ENCODE data around the gene FGD3.

DNA sequence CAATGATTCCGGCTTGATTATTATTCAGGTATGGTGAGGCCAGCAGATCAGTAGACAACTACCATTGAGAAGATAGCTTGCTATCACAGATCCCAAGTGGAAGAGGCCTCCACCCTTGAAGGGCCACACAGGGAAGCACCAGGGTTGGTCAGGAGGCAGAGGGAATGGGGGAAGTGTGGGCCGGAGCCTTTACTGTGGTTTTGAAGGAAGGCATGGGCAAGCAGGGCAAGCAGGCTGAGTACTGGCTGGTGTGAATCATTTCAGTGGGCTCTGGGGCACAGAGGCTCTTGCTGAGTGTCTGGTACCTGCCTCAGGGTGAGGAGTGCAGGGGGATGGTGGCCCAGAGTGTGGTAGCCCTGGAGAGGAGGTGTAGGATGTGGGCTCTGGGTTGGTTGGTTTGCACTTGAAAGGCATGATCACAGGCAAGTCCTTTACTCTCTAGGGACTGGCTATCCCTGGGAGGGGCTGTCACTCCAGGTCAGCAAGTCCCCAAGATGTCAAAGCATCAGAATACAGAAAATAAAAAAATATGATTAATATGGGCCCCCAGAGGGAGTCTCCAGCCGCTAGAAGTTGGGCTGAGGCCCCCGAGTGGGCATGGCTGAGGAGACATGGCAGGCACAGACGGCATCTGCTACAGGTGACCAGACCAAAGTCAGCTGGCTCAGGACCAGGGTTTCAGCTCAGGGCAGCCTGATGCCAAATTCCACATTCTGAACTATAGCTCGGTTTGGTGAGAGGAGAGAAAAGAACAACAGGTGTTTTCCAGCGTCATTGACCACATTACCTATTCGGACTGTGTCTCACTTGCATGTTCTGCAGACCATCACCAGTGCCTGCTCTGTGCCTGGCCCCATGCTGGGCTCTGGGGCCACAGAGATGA lies 101.5 kb downstream of the FGD3 start:
- TF ChIP-seq, protein P1, sequence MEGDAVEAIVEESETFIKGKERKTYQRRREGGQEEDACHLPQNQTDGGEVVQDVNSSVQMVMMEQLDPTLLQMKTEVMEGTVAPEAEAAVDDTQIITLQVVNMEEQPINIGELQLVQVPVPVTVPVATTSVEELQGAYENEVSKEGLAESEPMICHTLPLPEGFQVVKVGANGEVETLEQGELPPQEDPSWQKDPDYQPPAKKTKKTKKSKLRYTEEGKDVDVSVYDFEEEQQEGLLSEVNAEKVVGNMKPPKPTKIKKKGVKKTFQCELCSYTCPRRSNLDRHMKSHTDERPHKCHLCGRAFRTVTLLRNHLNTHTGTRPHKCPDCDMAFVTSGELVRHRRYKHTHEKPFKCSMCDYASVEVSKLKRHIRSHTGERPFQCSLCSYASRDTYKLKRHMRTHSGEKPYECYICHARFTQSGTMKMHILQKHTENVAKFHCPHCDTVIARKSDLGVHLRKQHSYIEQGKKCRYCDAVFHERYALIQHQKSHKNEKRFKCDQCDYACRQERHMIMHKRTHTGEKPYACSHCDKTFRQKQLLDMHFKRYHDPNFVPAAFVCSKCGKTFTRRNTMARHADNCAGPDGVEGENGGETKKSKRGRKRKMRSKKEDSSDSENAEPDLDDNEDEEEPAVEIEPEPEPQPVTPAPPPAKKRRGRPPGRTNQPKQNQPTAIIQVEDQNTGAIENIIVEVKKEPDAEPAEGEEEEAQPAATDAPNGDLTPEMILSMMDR (IDR thresholded peaks at IDR 0.05; ENCODE audit: low read depth, low read length, poor library complexity, severe bottlenecking): no peak
- no peak for TF ChIP-seq EZH2phosphoT487 (IDR thresholded peaks at IDR 0.05; ENCODE audit: borderline replicate concordance, low read length)
